Esophagus (tissue), 2 donors: Measurements from ENCODE around the gene LDAF1. TPM values are rescaled to one million over a fixed set of nuclear protein-coding genes. Genes with fewer than 3 reads are reported as not detected.
"Not testable (repeated sequence)": the region's sequence is repeated elsewhere in the genome, so short reads cannot be mapped to it uniquely, and the experiment has no call there.

ENCODE experiments used
- H3K27ac ChIP-seq, 2 donors: one replicate each; pipeline ENCODE4 v1.5.1; 2013; ENCODE audit warnings: low read depth in 2 of 2, mild to moderate bottlenecking in 2 of 2, inconsistent platforms in 1 of 2, low read length in 1 of 2, moderate library complexity in 1 of 2
- H3K27me3 ChIP-seq, 2 donors: one replicate each; pipeline ENCODE4 v1.6.1; 2013; ENCODE audit warnings: low read length in 2 of 2, control low read depth in 1 of 2, mild to moderate bottlenecking in 1 of 2; ENCODE audit not compliant: insufficient read depth in 2 of 2, control insufficient read depth in 1 of 2
- H3K36me3 ChIP-seq, 2 donors: one replicate each; pipeline ENCODE4 v1.6.1; 2013; ENCODE audit warnings: low read length in 1 of 2; ENCODE audit not compliant: control insufficient read depth in 2 of 2, insufficient read depth in 2 of 2
- H3K4me1 ChIP-seq, 2 donors: one replicate each; pipeline ENCODE4 v1.6.1; 2013; ENCODE audit warnings: low read length in 1 of 2; ENCODE audit not compliant: control insufficient read depth in 2 of 2, insufficient read depth in 2 of 2
- H3K4me3 ChIP-seq, 2 donors: one replicate each; pipeline ENCODE4 v1.5.1; 2013; ENCODE audit warnings: low read length in 2 of 2, mild to moderate bottlenecking in 2 of 2, low read depth in 1 of 2, moderate library complexity in 1 of 2
- H3K9me3 ChIP-seq, 2 donors: one replicate each; pipeline ENCODE4 v1.6.1; 2013; ENCODE audit warnings: mild to moderate bottlenecking in 2 of 2, low read depth in 1 of 2, low read length in 1 of 2, moderate library complexity in 1 of 2; ENCODE audit not compliant: control insufficient read depth in 2 of 2, insufficient read depth in 1 of 2
- WGBS, 2 donors: extraction: QIAGEN DNeasy Blood & Tissue Kit; methylation state at CpG; one replicate each; pipeline ENCODE4 v1.1.7; 2013; 5-methylcytosine and 5-hydroxymethylcytosine counted together
- polyA plus RNA-seq, 2 donors: library from polyadenylated mRNA; stranded (reverse); fragments of 200-250 nt; gene quantifications; one replicate each; pipeline ENCODE4 v1.2.3, GENCODE V29; 2013
- donor health status: healthy with polysubstance abuse.
- donor health status: Bipolar disorder and iron deficiency.

Gene LDAF1
- polyA plus RNA-seq, 2 donors = 24.6 to 36.4 TPM

GRCh38 chr16:21170116-21170515, 11.6 kb downstream of the LDAF1 start:
- not testable (repeated sequence) for H3K27ac ChIP-seq

GRCh38 chr16:21172650-21173049, 14.2 kb downstream of the LDAF1 start:
- Histone ChIP-seq H3K4me3 (no peak overlapping the region), H3K4me1 (no peaks in the 10 kb centered on the region), H3K27me3 (no peaks in the 10 kb centered on the region), H3K9me3 (no peaks in the 10 kb centered on the region), H3K27ac (no peak overlapping the region), H3K36me3 (peaks cover 8 to 14% of the 10 kb centered on the region in 2 donors)
- 89 to 94% methylated on average over 3 of the region's 3 CpGs for WGBS, 2 donors

More at GRCh38 chr16:21170116-21170515, 11.6 kb downstream of the LDAF1 start:
- not testable (repeated sequence) for H3K27me3 ChIP-seq, H3K4me3 ChIP-seq, H3K9me3 ChIP-seq, H3K4me1 ChIP-seq
- WGBS, 2 donors = 77 to 83% methylated on average over 8 of the region's 8 CpGs
- H3K36me3 ChIP-seq = peaks cover 15 to 21% of the 10 kb centered on the region in 2 donors

GRCh38 chr16:21175397-21175796, 16.9 kb downstream of the LDAF1 start:
- Histone ChIP-seq H3K4me1 (no peaks in the 10 kb centered on the region), H3K27ac (no peak overlapping the region), H3K9me3 (no peaks in the 10 kb centered on the region), H3K27me3 (no peaks in the 10 kb centered on the region), H3K4me3 (no peak overlapping the region), H3K36me3 (peaks cover 15 to 18% of the 10 kb centered on the region in 2 donors)
- WGBS, 2 donors = 54 to 72% methylated on average over 1 of the region's 1 CpG

GRCh38 chr16:21179126-21179982, 20.9 kb downstream of the LDAF1 start:
- Histone ChIP-seq H3K27me3 (no peaks in the 10 kb centered on the region), H3K27ac (no peak overlapping the region), H3K36me3 (peaks cover 10 to 18% of the 10 kb centered on the region in 2 donors), H3K4me1 (no peaks in the 10 kb centered on the region), H3K4me3 (no peak overlapping the region), H3K9me3 (no peaks in the 10 kb centered on the region)
- WGBS, 2 donors = 82 to 86% methylated on average over 13 of the region's 13 CpGs

- whole genome bisulfite sequencing, 2 donors = 80 to 88% methylated on average over 3 of the region's 3 CpGs
- Histone ChIP-seq H3K27ac (no peak overlapping the region), H3K27me3 (no peaks in the 10 kb centered on the region), H3K36me3 (peaks cover 10 to 18% of the 10 kb centered on the region in 2 donors), H3K4me1 (no peaks in the 10 kb centered on the region), H3K9me3 (no peaks in the 10 kb centered on the region), H3K4me3 (no peak overlapping the region)
Observed at GRCh38 chr16:21179983-21180365, 21.5 kb downstream of the LDAF1 start.

- Histone ChIP-seq H3K36me3 (peaks cover 10 to 16% of the 10 kb centered on the region in 2 donors), H3K9me3 (no peaks in the 10 kb centered on the region), H3K4me3 (no peak overlapping the region), H3K4me1 (peaks cover 0 to 2% of the 10 kb centered on the region in 2 donors), H3K27ac (no peak overlapping the region), H3K27me3 (no peaks in the 10 kb centered on the region)
- 86 to 87% methylated on average over 3 of the region's 3 CpGs for WGBS, 2 donors
Observed at GRCh38 chr16:21183995-21184394, 25.5 kb downstream of the LDAF1 start.

GRCh38 chr16:21184834-21185233, 26.4 kb downstream of the LDAF1 start:
- H3K27ac ChIP-seq = peak overlapping the region in 1 of 2 donors; percentile 15
- no peak overlapping the region for H3K4me3 ChIP-seq
- H3K9me3 ChIP-seq = no peaks in the 10 kb centered on the region
- H3K36me3 ChIP-seq = peaks cover 3 to 10% of the 10 kb centered on the region in 2 donors
- peaks cover 0 to 2% of the 10 kb centered on the region in 2 donors for H3K4me1 ChIP-seq
- no peaks in the 10 kb centered on the region for H3K27me3 ChIP-seq
- 64 to 69% methylated on average over 3 of the region's 3 CpGs for WGBS, 2 donors

- H3K27me3 ChIP-seq = no peaks in the 10 kb centered on the region
- WGBS, 2 donors = 70 to 75% methylated on average over 11 to 12 of the region's 12 CpGs
- H3K27ac ChIP-seq = no peak overlapping the region
Observed at GRCh38 chr16:21185659-21186325, 27.3 kb downstream of the LDAF1 start.

GRCh38 chr16:21186326-21186691, 27.8 kb downstream of the LDAF1 start:
- WGBS, 2 donors = 73 to 82% methylated on average over 4 of the region's 4 CpGs
- Histone ChIP-seq H3K27me3 (no peaks in the 10 kb centered on the region), H3K36me3 (peaks cover 0 to 6% of the 10 kb centered on the region in 2 donors), H3K9me3 (no peaks in the 10 kb centered on the region), H3K27ac (no peak overlapping the region), H3K4me1 (peaks cover 0 to 2% of the 10 kb centered on the region in 2 donors), H3K4me3 (no peak overlapping the region)

More at GRCh38 chr16:21185659-21186325, 27.3 kb downstream of the LDAF1 start:
- Histone ChIP-seq H3K4me3 (no peak overlapping the region), H3K9me3 (no peaks in the 10 kb centered on the region), H3K4me1 (peaks cover 0 to 2% of the 10 kb centered on the region in 2 donors), H3K36me3 (peaks cover 1 to 8% of the 10 kb centered on the region in 2 donors)
